KOPT-K1 (cell line): ENCODE results near the gene TUBA4A.
A peak's percentile ranks its signal among the peaks of the same experiment; 100 is the strongest.

Experiments used
- H3K27ac ChIP-seq: fragments of 200-600 bp; sonication (generic); 2 replicates; pipeline ENCODE4 v1.5.1; 2016; ENCODE audit warnings: antibody characterized with exemption, mild to moderate bottlenecking, low read depth, low read length; ENCODE audit not compliant: poor library complexity, severe bottlenecking
- H3K36me3 ChIP-seq: fragments of 200-600 bp; sonication (generic); 2 replicates; pipeline ENCODE4 v1.5.1; 2017; ENCODE audit warnings: antibody characterized with exemption, mild to moderate bottlenecking, low read length, moderate library complexity; ENCODE audit not compliant: insufficient read depth
- H3K9me3 ChIP-seq: fragments of 200-600 bp; sonication (generic); 2 replicates; pipeline ENCODE4 v1.5.1; 2017; ENCODE audit warnings: antibody characterized with exemption, low read length, mild to moderate bottlenecking; ENCODE audit not compliant: insufficient read depth, poor library complexity, severe bottlenecking

TUBA4A gene

GRCh38 chr2:219219784-219220532 lies 33.8 kb downstream of the TUBA4A start:
- no peaks in the 10 kb centered on the region for H3K9me3 ChIP-seq
- H3K36me3 ChIP-seq, result peaks cover 55% of the 10 kb centered on the region
- no peak overlapping the region for H3K27ac ChIP-seq

- no peak within 1 kb of the TSS for H3K27ac ChIP-seq
- H3K36me3 ChIP-seq, result peaks cover 52% of the 10 kb centered on the region
- no peaks in the 10 kb centered on the region for H3K9me3 ChIP-seq
Measured at GRCh38 chr2:219218732-219219701, 34.7 kb downstream of the TUBA4A start, which contains the start of gene ABCB6. Gene ABCB6, minus strand, starts transcription at chr2:219218958. Its CDS starts 285 bp downstream, at chr2:219218673.

GRCh38 chr2:219218217-219218731 lies 35.4 kb downstream of the TUBA4A start:
- Histone ChIP-seq H3K9me3 (no peaks in the 10 kb centered on the region), H3K36me3 (peaks cover 52% of the 10 kb centered on the region), H3K27ac (no peak overlapping the region)

GRCh38 chr2:219216535-219216915 lies 37.2 kb downstream of the TUBA4A start:
- Histone ChIP-seq H3K36me3 (peaks cover 48% of the 10 kb centered on the region), H3K9me3 (no peaks in the 10 kb centered on the region), H3K27ac (no peak overlapping the region)

- H3K27ac ChIP-seq, result no peak overlapping the region
- no peaks in the 10 kb centered on the region for H3K9me3 ChIP-seq
- H3K36me3 ChIP-seq, result peaks cover 43% of the 10 kb centered on the region
Measured at GRCh38 chr2:219215871-219216534, 37.7 kb downstream of the TUBA4A start.

- Histone ChIP-seq H3K9me3 (no peaks in the 10 kb centered on the region), H3K36me3 (peaks cover 38% of the 10 kb centered on the region; the same call in 1 of the 2 replicates), H3K27ac (no peak overlapping the region)
Measured at GRCh38 chr2:219214786-219215185, 38.9 kb downstream of the TUBA4A start.

GRCh38 chr2:219214141-219214540 lies 39.6 kb downstream of the TUBA4A start:
- H3K36me3 ChIP-seq, result peaks cover 37% of the 10 kb centered on the region; the same call in 1 of the 2 replicates
- no peak overlapping the region for H3K27ac ChIP-seq
- H3K9me3 ChIP-seq, result no peaks in the 10 kb centered on the region

GRCh38 chr2:219213486-219214071 lies 40.1 kb downstream of the TUBA4A start:
- Histone ChIP-seq H3K36me3 (peaks cover 43% of the 10 kb centered on the region; the same call in 1 of the 2 replicates), H3K9me3 (no peaks in the 10 kb centered on the region), H3K27ac (no peak overlapping the region)

GRCh38 chr2:219213026-219213415 lies 40.7 kb downstream of the TUBA4A start:
- H3K27ac ChIP-seq, result no peak overlapping the region
- H3K36me3 ChIP-seq, result peaks cover 49% of the 10 kb centered on the region; the same call in 1 of the 2 replicates
- H3K9me3 ChIP-seq, result no peaks in the 10 kb centered on the region

- Histone ChIP-seq H3K36me3 (peaks cover 53% of the 10 kb centered on the region; the same call in 1 of the 2 replicates), H3K27ac (peak overlapping the region; percentile 84), H3K9me3 (no peaks in the 10 kb centered on the region)
Measured at GRCh38 chr2:219210886-219211362, 42.8 kb downstream of the TUBA4A start.

- peaks cover 53% of the 10 kb centered on the region; the same call in 1 of the 2 replicates for H3K36me3 ChIP-seq
- H3K27ac ChIP-seq, result peak overlapping the region; percentile 84
- no peaks in the 10 kb centered on the region for H3K9me3 ChIP-seq
Measured at GRCh38 chr2:219210196-219210885, 43.4 kb downstream of the TUBA4A start.

- Histone ChIP-seq H3K27ac (peak overlapping the region; percentile 84), H3K36me3 (peaks cover 48% of the 10 kb centered on the region; the same call in 1 of the 2 replicates), H3K9me3 (no peaks in the 10 kb centered on the region)
Measured at GRCh38 chr2:219209236-219210195, 44.2 kb downstream of the TUBA4A start.
